GM03348 (cell line): ENCODE measurements around the gene KCNJ6.

ENCODE experiments used
- DNase-seq: peaks from one replicate; pipeline ENCODE4 v3.0.0; 2012; ENCODE audit warnings: low spot score

The KCNJ6 gene

DNA sequence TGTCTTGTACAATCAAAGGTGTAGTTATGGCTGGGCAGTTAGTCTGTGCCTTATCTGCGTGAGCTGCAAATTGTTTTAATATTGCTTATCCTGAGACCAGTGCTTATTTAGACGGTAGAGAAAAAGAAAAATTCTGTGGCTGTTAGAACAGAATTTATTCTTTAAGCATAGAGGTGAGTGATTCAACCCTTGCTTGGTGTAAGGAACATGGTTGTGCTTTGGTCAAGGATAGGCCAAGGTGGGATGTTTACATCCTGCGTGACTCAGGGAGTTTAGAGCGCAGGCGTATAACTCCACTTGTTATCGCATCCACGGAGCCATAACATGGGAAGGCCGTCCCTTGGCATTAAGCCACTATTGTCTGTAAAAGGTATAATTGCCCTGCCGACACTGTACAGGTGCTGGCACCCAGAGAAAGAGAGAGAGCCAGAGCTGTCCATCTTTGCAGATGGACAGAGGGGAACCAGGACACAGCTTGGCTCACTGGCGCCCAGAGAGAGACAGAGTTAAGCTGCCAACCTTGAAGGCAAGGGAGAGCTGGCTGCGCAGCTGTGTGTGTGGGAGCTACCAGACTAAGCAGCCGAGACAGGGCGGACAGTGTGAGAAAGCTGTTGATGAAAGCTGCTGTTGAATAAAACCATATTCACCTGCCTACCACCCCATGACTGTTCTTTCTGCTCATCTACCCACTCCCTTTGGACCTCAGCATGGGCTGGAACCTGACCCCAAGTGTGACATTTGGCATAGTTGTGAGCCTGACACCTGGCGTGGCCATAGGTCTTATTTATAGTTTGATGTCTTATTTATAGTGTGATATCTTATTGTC, 349.3 kb downstream of the KCNJ6 start:
- DNase-seq = no peak

DNA sequence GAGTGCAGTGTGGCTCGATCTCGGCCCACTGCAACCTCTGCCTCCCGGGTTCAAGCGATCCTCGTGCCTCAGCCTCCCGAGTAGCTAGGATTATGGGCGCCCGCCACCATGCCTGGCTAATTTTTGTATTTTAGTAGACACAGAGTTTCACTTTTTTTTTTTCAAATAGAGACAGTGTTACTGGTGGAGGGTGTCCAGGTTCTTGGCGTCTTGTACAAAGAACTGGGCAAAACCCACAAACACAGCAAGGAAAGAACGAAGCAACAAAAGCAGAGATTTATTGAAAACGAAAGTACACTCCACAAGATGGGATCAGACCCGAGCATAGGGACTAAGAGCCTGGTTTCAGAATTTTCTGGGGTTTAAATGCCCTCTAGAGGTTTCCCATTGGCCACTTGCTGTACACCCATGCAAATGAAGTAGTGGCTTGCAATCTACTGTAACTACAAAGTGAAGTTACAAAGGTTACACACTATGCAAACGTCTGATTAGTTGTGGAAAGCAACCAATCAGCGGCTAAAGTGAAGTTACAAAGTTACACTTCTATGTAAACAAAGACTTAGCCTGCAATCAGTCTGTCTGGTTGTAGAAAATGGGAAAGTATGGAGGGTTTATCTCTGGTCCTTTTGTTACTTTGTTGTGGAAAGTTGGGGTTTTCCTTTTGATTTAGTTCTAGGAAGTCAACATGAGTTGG, 350.6 kb downstream of the KCNJ6 start:
- DNase-seq = peak; percentile 61

DNA sequence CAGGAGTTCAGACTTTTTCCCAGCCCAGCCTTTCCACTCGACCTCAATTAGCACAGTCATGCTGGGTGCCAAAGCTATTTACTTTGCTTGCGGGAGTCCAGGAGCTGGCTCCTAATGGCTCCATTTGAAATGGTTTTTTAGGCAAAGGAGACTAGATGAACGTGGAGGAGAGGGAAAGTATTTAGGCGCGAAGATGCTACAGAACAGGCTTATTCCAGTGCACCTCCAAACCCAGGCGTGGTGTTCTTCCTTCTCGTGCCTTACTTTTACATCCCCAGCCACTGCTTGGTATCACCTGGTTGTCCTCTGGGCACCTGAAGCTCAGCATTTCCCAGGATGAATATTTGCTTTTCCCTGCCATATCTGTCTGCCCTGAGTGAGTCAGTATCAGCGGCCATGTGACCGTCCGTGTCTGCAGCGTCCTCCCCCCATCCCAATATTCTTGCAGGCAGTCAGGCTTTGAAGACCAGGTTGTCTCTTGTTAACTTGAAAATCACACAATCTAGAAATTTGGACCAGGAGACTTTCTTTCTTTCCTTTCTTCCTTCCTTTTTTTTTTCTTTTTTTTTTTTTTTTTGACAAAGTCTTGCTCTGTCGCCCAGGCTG, 351.2 kb downstream of the KCNJ6 start:
- DNase-seq = no peak

DNA sequence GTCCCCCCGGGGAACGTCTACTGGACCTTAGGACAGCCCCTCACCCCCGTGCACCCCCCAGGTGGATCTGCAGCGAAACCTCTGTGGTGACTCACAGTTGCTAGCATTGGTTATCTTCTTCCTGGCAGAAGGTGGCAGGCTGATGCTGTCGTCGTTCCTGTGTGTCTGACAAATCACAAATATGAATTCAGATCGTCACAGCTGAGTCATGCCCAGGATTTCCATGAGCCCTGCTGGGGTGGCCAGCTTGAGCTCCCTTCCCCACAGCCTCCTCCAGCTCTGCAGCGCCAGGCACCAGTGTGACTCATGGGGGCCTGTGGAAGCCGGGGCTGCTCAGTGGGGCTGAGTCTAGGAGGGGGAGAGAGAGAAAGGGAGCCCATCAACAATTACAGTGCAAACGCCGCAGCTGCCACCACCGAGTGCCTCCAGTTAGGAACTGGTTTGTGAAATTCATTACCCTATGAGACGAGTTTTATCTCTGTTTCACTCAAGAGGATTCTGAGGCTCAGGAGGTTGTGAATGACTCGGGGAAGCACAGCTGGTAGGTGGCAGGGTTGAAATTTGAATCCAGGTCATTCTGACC, 351.8 kb downstream of the KCNJ6 start:
- DNase-seq = peak; percentile 91

DNA sequence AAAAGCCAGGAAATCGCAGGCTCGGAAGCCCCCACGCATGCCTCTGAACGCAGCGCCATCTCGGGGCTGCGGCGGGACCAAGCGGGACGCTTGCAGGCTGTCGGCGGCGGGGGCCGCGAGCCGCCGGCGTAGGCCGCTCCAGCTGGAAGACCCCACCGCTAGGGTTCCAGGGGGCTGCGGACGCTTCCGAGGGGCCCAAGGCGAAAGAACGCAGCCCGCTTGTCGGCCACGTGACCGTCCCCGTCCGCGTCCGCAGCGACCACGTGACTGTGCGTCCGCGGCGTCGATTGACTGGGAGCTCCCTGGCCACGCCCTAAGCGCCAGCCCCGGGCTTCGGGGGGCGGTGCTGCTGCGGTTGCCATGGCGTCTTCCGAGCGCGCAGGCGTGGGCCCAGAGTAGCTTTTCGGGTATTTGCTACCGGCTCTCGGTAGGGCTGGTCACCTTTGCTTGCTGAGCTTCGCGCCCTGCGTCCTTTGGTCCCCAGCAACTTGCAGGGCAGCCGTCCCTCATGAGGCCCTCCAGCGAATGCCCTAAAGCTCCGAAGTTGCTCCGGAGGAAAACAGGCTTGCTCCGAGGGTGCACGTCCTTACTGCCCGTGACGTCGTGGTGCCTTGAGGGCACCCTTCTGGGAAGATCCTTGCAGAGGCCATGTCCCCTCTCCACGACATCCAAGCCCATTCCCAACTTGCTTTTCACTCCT, 352.5 kb downstream of the KCNJ6 start:
- DNase-seq = peak; percentile 99

DNA sequence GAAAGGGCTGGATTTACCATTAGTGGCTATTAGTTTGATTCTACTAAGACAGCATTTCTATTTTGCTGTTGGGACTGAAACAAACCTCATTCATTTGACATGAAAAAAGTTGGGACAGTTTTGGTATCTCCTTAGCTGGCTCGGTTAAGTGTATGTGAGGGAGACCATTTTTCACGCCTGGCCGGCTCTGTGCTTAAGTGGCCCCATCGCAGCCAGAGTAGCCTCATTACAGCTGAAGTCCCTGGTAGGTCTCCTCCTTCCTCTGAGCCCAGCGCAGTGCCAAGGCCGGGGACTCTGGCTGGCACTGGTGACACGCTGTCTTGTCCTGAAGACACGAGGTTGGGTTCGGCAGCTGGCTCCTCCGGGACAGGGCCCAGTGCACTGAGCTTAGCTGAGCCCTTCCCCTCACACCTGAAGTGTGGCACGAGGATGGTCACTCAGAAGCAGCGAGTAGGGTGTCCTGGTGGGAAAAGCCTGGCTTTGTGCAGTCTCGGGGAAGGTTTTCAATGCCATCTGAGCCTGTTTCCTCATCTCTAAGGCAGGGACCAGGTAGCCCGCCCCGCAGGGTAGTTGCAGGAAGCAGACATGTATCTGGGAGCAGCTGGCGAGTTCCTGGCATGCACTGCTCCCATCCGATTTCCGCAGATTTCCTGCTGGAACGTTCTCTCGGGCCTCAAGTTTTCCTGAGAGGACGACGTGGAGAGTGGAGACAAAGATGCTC, 353.2 kb downstream of the KCNJ6 start:
- no peak for DNase-seq

DNA sequence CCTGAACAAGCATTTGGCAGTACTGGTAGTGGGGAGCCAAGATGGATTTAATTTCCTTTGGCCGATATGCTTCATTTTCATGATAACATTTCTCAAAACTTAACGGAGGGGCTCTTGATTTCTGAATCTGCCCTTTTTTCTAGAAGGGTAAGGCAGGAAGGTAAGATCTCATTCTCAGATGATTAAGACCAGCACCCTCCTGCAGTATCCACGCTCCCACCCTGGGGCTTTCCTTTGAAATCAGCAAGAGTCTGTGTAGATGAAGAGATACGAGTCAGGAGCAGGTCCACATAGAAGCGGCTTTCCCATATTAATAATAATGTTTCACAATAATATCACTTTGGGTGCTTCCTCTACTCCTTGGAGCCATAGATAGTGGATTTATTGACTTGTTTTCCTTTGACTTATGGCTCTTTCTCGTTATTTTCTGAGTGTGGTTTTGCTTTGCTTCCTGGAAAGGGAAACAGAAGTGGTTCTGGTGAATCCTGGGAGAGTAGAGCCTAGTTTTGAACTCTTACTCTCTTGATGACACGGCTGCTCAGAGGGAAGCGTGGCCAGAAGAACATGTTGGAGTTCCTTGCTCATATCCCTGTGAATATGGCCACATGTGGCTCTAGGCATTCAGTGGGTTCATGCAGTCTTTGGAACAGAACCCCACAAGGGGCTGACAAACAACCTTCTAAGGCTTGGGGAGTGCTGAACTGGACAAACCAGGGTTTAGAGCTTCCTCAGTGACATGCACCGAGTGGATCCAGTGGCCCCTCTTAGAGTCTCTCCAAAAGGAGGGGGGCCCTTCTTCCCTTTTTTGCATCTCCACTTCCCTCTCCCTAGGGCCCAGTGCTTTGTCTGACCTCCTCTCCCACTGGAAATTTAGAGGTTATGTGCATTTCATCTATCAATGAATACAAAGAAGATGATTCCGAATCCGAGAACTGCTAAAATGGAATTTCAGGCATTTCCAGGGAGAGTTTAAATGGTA, 354.0 kb downstream of the KCNJ6 start:
- no peak for DNase-seq

DNA sequence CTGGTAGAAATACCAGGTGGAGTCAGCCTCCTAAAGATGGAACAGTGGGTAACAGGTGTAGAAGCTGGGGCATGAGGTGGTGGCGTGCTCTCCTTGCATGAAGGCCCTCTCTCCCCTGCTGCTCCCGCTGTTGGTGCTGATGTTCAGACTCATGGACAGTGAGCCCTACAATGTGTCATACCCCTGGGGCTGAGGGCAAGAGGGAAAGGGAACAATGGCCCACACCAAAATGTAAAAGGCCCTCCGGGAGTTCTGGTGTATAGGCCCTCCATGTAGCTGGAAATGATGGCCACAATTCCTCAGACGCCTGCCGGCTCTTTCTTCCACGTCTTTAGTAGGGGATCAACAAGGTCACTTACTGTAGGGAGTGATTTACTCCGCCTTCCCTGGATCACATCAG, 354.8 kb downstream of the KCNJ6 start:
- no peak for DNase-seq

DNA sequence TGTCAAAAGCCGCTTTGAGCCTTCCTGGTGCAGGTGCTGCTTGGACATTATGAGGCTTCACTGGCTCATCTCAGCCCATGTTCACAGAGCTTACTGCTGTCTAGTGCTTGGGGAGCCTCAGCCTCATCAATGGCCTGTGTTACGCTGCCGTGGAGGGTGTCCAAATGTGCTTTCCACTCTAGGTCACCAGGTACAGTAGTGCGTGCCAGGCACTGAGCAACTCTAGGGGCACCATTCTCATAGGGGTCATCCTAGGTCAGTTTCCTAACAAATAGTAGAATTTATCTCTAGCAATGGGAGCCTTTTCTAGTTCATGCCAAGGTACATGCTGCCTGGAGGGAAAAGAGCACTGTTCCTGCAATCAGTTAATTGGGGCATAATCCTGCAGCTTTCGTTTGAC, 355.9 kb downstream of the KCNJ6 start:
- no peak for DNase-seq

DNA sequence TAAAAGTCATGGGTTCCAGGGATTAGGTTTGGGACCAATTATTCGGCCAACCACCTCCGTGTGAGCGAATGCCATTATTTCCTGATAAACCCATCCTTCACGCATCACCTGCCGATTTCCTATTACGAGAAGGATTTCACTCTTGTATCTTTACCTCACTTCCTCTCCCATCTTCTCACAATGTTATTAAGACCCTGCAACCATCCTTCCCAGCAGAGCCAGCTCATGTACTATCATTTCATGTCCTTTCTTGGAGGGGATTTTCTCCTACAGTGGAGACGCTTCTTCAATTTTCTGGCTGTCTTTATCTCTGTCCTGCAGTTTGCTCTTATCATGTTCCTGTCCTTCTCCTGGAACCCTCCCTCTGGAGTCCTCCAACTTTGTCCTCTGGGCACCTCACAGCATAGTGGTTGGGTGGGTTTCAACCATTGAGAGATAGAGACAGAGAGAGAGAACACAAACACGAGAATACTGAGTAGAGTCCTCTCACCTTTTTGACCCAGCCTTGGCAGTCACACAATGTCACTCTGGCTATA, 357.5 kb downstream of the KCNJ6 start:
- DNase-seq = no peak
